K562 (cell line): ENCODE data around the gene TSPOAP1. TPM values are rescaled to one million over a fixed set of nuclear protein-coding genes. Genes with fewer than 3 reads are reported as not detected.

Source experiments
- ARHGAP35 ChIP-seq: fragments of 450-650 bp; IDR thresholded peaks from 2 replicates; pipeline ENCODE4 v1.6.1; 2018; ENCODE audit not compliant: partially characterized antibody
- BRD9 ChIP-seq: fragments of 450-650 bp; IDR thresholded peaks from 2 replicates; pipeline ENCODE4 v1.6.1; 2018; ENCODE audit warnings: low read depth; ENCODE audit not compliant: partially characterized antibody
- CUX1 ChIP-seq: fragments of 200-800 bp; sonication (Bioruptor generic); IDR thresholded peaks from 2 replicates; pipeline ENCODE4 v1.6.1; 2016; ENCODE audit warnings: missing genetic modification characterization, missing compliant biosample characterization
- ETV6 ChIP-seq, 3 experiments: fragments of 150-350 bp in 1 of 3; sonication (generic) in 1 of 3; formaldehyde crosslinking in 1 of 3; IDR thresholded peaks; 2 replicates each; pipeline versions ENCODE4 v1.6.1 to v1.8.0; 2014 to 2022; ENCODE audit warnings: borderline replicate concordance in 2 of 3, low read depth in 2 of 3, antibody characterized with exemption in 1 of 3, low read length in 1 of 3, mild to moderate bottlenecking in 1 of 3, missing genetic modification reagents in 1 of 3
- FOXK1 ChIP-seq: sonication (generic); formaldehyde crosslinking; IDR thresholded peaks from 2 replicates; pipeline ENCODE4 v1.8.0; 2022; ENCODE audit warnings: missing genetic modification reagents, mild to moderate bottlenecking, borderline replicate concordance
- NEUROD1 ChIP-seq: fragments of 150-350 bp; IDR thresholded peaks from 2 replicates; pipeline ENCODE4 v1.6.1; 2014; ENCODE audit warnings: borderline replicate concordance, low read length, low read depth; ENCODE audit not compliant: partially characterized antibody
- POLR2H ChIP-seq: IDR thresholded peaks from 2 replicates; pipeline ENCODE4 v1.6.1; 2016; ENCODE audit warnings: missing genetic modification characterization, low read depth, mild to moderate bottlenecking, control low read depth, missing compliant biosample characterization, moderate library complexity
- TSC22D4 ChIP-seq: fragments of 450-650 bp; IDR thresholded peaks from 2 replicates; pipeline ENCODE4 v1.6.1; 2016; ENCODE audit warnings: missing genetic modification characterization, missing biosample characterization, control low read depth
- XRCC3 ChIP-seq: fragments of 450-650 bp; IDR thresholded peaks from 2 replicates; pipeline ENCODE4 v1.6.1; 2017; ENCODE audit warnings: mild to moderate bottlenecking, moderate library complexity
- ZKSCAN8 ChIP-seq: fragments of 200-800 bp; sonication (Bioruptor generic); IDR thresholded peaks from 2 replicates; pipeline ENCODE4 v1.6.1; 2016; ENCODE audit warnings: missing genetic modification characterization, missing compliant biosample characterization
- polyA plus RNA-seq, 8 experiments: library from polyadenylated mRNA; depleted of rRNA in 4 of 8; stranded (reverse) in 5 of 8; unstranded in 3 of 8; fragments of >200 nt; fragmentation: Nextera tagmentation in 2 of 8; fragmentation: Illumina TruSeq in 1 of 8; extraction: Ambion mirVana in 2 of 8; extraction: Trizol in 1 of 8; gene quantifications; 2 replicates each; pipeline versions ENCODE4 v1.2.1 to v1.2.3, GENCODE V29; 2011 to 2014; ENCODE audit warnings: inconsistent platforms in 1 of 8, missing spikeins in 1 of 8
- total RNA-seq, 7 experiments: library from RNA; depleted of rRNA in 6 of 7; stranded (reverse); fragments of >200 nt in 6 of 7; fragmentation: Illumina TruSeq in 2 of 7; extraction: Trizol in 2 of 7; gene quantifications; 2 replicates each; pipeline versions ENCODE4 v1.2.1 to v1.2.3, GENCODE V29; 2011 to 2021; ENCODE audit warnings: low replicate concordance in 1 of 7
- TF ChIP-seq, protein P1 (sequence below): fragments of 450-650 bp; IDR thresholded peaks from 2 replicates; pipeline ENCODE4 v1.6.1; 2017; ENCODE audit warnings: antibody characterized with exemption, mild to moderate bottlenecking
- TF ChIP-seq, protein P2 (sequence below): IDR thresholded peaks from 3 replicates; pipeline ENCODE4 v1.6.1; 2011; ENCODE audit warnings: borderline replicate concordance, mild to moderate bottlenecking; ENCODE audit not compliant: insufficient read length, insufficient read depth

The TSPOAP1 gene
- total and polyA plus RNA-seq, 9 of the 15 experiments (the other 6 are each of a cell fraction or from before 2014, with no cell fraction given), result 0.87 to 3.9 (median 1.8) TPM; not detected in 2

DNA sequence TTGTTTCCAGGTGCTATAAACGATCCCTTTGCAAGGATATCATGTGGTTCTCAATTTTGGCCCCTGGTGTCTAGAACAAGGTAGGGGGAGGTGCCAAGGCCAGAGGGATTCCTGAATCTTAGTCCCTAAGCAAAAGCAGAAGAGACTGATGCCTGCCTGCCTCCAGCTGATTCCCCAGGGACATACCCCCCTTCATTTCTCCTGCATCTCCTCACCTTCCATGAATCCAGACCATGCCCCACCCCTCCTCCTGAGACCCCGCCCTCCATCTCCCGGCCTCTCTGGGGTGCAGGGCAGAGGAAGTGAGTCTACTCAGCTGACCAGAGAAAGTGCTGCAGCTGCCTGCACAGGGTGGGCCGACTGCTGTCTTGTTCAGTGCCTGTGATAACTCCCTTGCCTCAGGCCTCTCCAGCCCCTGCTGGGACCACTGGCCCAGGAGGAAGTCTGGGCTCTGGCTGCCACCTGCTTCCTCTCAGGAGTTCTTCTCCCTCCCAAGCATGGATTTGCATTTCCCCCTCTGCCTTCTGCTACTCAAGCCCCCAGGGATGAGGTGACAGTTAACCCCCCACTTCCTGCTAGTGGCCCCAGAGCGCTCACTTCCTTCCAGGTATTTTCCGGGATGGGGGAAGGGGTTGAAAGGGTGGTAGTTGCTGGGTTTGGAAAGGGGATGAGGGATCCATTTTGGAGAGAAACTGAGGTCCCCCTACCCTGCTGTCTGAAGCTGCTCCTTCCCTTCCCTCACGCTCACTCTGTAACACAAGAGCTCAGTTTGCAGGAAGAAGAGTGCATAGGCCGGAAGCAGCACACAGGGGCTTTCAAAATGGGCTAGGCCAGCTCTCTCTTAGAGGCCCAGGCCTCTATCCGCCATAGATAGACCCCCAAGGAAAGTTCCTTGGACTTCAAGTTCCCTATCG, 10.5 kb upstream of the TSPOAP1 start (continued):
- TF ChIP-seq, protein P1, sequence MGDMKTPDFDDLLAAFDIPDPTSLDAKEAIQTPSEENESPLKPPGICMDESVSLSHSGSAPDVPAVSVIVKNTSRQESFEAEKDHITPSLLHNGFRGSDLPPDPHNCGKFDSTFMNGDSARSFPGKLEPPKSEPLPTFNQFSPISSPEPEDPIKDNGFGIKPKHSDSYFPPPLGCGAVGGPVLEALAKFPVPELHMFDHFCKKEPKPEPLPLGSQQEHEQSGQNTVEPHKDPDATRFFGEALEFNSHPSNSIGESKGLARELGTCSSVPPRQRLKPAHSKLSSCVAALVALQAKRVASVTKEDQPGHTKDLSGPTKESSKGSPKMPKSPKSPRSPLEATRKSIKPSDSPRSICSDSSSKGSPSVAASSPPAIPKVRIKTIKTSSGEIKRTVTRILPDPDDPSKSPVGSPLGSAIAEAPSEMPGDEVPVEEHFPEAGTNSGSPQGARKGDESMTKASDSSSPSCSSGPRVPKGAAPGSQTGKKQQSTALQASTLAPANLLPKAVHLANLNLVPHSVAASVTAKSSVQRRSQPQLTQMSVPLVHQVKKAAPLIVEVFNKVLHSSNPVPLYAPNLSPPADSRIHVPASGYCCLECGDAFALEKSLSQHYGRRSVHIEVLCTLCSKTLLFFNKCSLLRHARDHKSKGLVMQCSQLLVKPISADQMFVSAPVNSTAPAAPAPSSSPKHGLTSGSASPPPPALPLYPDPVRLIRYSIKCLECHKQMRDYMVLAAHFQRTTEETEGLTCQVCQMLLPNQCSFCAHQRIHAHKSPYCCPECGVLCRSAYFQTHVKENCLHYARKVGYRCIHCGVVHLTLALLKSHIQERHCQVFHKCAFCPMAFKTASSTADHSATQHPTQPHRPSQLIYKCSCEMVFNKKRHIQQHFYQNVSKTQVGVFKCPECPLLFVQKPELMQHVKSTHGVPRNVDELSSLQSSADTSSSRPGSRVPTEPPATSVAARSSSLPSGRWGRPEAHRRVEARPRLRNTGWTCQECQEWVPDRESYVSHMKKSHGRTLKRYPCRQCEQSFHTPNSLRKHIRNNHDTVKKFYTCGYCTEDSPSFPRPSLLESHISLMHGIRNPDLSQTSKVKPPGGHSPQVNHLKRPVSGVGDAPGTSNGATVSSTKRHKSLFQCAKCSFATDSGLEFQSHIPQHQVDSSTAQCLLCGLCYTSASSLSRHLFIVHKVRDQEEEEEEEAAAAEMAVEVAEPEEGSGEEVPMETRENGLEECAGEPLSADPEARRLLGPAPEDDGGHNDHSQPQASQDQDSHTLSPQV, result no peak; the same call in 1 of the 2 replicates
- TF ChIP-seq ZKSCAN8 (CRISPR knock-in tag), result no peak; the same call in 1 of the 2 replicates
- peak; percentile 65 for TF ChIP-seq NEUROD1
- TF ChIP-seq BRD9, result peak; percentile 59
- TF ChIP-seq CUX1 (CRISPR knock-in tag), result no peak
- peak; percentile 76; the same call in 1 of the 2 replicates for TF ChIP-seq FOXK1 (CRISPR knock-in tag)
- no peak for TF ChIP-seq ARHGAP35
- TF ChIP-seq POLR2H (tag), result peak; percentile 87
- TF ChIP-seq TSC22D4 (tag), result no peak
- TF ChIP-seq ETV6 (IDR thresholded peaks at IDR 0.05; ENCODE audit: borderline replicate concordance in 1 of 2, low read depth in 2 of 2, low read length in 1 of 2), result peak; percentile 93 to 97
- peak; percentile 79; the same call in 1 of the 2 replicates for TF ChIP-seq ETV6 (CRISPR knock-in tag; IDR thresholded peaks at IDR 0.05; ENCODE audit: borderline replicate concordance)
- no peak for TF ChIP-seq XRCC3
- TF ChIP-seq, protein P2, sequence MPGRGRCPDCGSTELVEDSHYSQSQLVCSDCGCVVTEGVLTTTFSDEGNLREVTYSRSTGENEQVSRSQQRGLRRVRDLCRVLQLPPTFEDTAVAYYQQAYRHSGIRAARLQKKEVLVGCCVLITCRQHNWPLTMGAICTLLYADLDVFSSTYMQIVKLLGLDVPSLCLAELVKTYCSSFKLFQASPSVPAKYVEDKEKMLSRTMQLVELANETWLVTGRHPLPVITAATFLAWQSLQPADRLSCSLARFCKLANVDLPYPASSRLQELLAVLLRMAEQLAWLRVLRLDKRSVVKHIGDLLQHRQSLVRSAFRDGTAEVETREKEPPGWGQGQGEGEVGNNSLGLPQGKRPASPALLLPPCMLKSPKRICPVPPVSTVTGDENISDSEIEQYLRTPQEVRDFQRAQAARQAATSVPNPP, result no peak
